ENCODE results near the gene SCG5. TPM values are rescaled to one million over a fixed set of nuclear protein-coding genes. Genes with fewer than 3 reads are reported as not detected.

The SCG5 gene
- total RNA-seq, 1 experiment from 2014 or later = 23.9 TPM

- Histone ChIP-seq H4K20me1 (ENCODE audit: control insufficient read depth, insufficient read depth, insufficient read length) (no peaks in the 10 kb centered on the region), H3K27ac (ENCODE audit: insufficient read length, low read depth, low read length) (no peak overlapping the region), H3K14ac (ENCODE audit: insufficient read depth, low read length) (no peak overlapping the region), H3K79me1 (ENCODE audit: insufficient read depth, low read depth, low read length, poor library complexity, severe bottlenecking) (no peaks in the 10 kb centered on the region), H2AFZ (ENCODE audit: low read length) (no peak overlapping the region), H2BK12ac (ENCODE audit: insufficient read length, low read depth, low read length) (no peak overlapping the region), H3K4me1 (ENCODE audit: insufficient read depth, low read length) (peaks cover 3% of the 10 kb centered on the region; the same call in 1 of the 2 replicates), H3K18ac (ENCODE audit: insufficient read length, low read depth, low read length) (no peak overlapping the region), H4K91ac (ENCODE audit: insufficient read length, low read depth, low read length) (no peak overlapping the region), H2AK5ac (ENCODE audit: insufficient read length, low read length) (no peak overlapping the region), H3K9ac (ENCODE audit: extremely low read depth, insufficient read length, low read length) (no peak overlapping the region), H2BK15ac (ENCODE audit: low read depth, low read length) (no peak overlapping the region), H3K23ac (ENCODE audit: insufficient read length, low read depth, low read length) (no peak overlapping the region), H4K8ac (replicated peaks; ENCODE audit: insufficient read length, low read depth, low read length) (no peak overlapping the region), H3K23me2 (ENCODE audit: insufficient read length, low read depth, low read length, poor library complexity, severe bottlenecking) (no peaks in the 10 kb centered on the region), H3K79me2 (ENCODE audit: insufficient read depth, low read length) (no peaks in the 10 kb centered on the region), H3K4ac (ENCODE audit: low read depth, low read length) (no peak overlapping the region), H2BK20ac (ENCODE audit: low read depth, low read length, poor library complexity, severe bottlenecking) (no peak overlapping the region), H3K9me3 (ENCODE audit: control insufficient read depth, low read depth, low read length) (no peaks in the 10 kb centered on the region), H3K27me3 (ENCODE audit: insufficient read depth, low read length) (no peaks in the 10 kb centered on the region), H3K4me2 (ENCODE audit: insufficient read depth, insufficient read length, low read length) (no peak overlapping the region), H2BK5ac (ENCODE audit: insufficient read length, low read length) (no peak overlapping the region), H2BK120ac (ENCODE audit: low read depth, low read length, poor library complexity, severe bottlenecking) (no peak overlapping the region), H4K5ac (ENCODE audit: insufficient read length, low read depth, low read length) (no peak overlapping the region), H3T11ph (ENCODE audit: low read length) (no peak overlapping the region), H3K56ac (ENCODE audit: insufficient read length, low read depth, low read length) (no peak overlapping the region)
- 0 out of 7 replicates have a peak, but pooled peaks cover 0 to 4% (median 0%) of the 10 kb centered on the region in 3 experiments for H3K36me3 Mint-ChIP-seq (ENCODE audit: insufficient read depth in 1 of 3, low read depth in 3 of 3)
- H3K4me1 Mint-ChIP-seq = peaks cover 8% of the 10 kb centered on the region in 2 experiments; a peak in 3 of 4 replicates
- H3K4me3 Mint-ChIP-seq = no peak overlapping the region; a peak in 1 of 5 replicates
- WGBS (ENCODE audit: extremely low coverage, insufficient read length, low lambda C conversion rate) = no CpG with 5 or more reads among the region's 5 CpGs
- H3K27ac Mint-ChIP-seq = no peak overlapping the region
- H3K9me3 Mint-ChIP-seq = peaks cover 3 to 7% of the 10 kb centered on the region in 2 experiments; a peak in 4 of 5 replicates
- DNase-seq = no peak
- TF ChIP-seq CTCF (conservative IDR thresholded peaks at IDR 0.05) = no peak
- H3K27me3 Mint-ChIP-seq (ENCODE audit: low read depth) = no peaks in the 10 kb centered on the region; the same call in 1 of the 2 replicates
These were observed 102.1 kb downstream of the SCG5 start for GRCh38 chr15:32743411-32744140.

Data from H9 (cell line).